Suprapubic skin (tissue), 3 donors: ENCODE data around the gene DBH.

Source experiments
- EP300 ChIP-seq: sonication (generic); formaldehyde crosslinking; IDR thresholded peaks from one replicate; pipeline ENCODE4 v1.6.1; 2017; ENCODE audit warnings: antibody characterized with exemption
- POLR2A ChIP-seq, 2 donors: fragments of 450-650 bp; IDR thresholded peaks; one replicate each; pipeline ENCODE4 v1.6.1; 2017; ENCODE audit warnings: antibody characterized with exemption in 2 of 2, mild to moderate bottlenecking in 2 of 2, moderate library complexity in 2 of 2
- TF ChIP-seq, protein P1 (sequence below), 2 donors: fragments of 200-600 bp in 1 of 2; fragments of 450-650 bp in 1 of 2; sonication (generic) in 1 of 2; IDR thresholded peaks; one replicate each; pipeline ENCODE4 v1.5.1; 2016 to 2019; ENCODE audit warnings: antibody characterized with exemption in 2 of 2, mild to moderate bottlenecking in 1 of 2, moderate library complexity in 1 of 2

DNA sequence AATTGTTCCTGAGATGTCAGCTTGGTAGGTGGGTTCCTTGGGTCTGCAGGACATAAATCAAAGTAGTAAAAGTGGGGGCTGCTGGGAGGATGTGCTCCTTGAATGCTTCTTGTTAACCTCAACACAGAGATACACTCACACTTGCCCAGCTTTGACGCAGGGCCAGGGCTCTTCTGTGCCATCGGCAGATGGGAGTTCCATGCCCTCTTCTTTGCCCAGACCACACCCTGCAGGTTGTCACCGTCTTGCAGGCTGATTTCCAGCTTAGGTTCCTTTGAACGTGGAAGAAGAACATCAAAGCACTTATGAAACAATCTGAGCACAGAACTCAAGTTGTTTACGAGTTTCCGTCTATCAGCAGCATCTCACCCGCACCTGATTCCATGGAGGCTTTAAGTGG lies 11.0 kb downstream of the DBH start:
- TF ChIP-seq, protein P1, sequence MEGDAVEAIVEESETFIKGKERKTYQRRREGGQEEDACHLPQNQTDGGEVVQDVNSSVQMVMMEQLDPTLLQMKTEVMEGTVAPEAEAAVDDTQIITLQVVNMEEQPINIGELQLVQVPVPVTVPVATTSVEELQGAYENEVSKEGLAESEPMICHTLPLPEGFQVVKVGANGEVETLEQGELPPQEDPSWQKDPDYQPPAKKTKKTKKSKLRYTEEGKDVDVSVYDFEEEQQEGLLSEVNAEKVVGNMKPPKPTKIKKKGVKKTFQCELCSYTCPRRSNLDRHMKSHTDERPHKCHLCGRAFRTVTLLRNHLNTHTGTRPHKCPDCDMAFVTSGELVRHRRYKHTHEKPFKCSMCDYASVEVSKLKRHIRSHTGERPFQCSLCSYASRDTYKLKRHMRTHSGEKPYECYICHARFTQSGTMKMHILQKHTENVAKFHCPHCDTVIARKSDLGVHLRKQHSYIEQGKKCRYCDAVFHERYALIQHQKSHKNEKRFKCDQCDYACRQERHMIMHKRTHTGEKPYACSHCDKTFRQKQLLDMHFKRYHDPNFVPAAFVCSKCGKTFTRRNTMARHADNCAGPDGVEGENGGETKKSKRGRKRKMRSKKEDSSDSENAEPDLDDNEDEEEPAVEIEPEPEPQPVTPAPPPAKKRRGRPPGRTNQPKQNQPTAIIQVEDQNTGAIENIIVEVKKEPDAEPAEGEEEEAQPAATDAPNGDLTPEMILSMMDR (IDR thresholded peaks at IDR 0.05), result no peak
- TF ChIP-seq EP300 (no peak), POLR2A (IDR thresholded peaks at IDR 0.05) (no peak)
